SK-N-SH (cell line): ENCODE data around the gene CLIC4. TPM values are rescaled to one million over a fixed set of nuclear protein-coding genes. Genes with fewer than 3 reads are reported as not detected.

Source experiments
- CTCF ChIA-PET: fragments of 300-600, 350-600 bp; formaldehyde crosslinking; extraction: SDS; loops from one replicate; lab custom pipeline; 2021; lab: Yijun Ruan, JAX
- POLR2A ChIA-PET: fragments of 350-600 bp; sonication (Branson Sonifier 250); formaldehyde crosslinking; extraction: SDS; loops from one replicate; lab custom pipeline; 2020; ENCODE audit warnings: antibody characterized with exemption, inconsistent platforms; lab: Yijun Ruan, JAX
- DNase-seq: peaks from one replicate; pipeline ENCODE4 v3.0.0; 2012
- H2AFZ ChIP-seq: fragments of 200-600 bp; sonication (generic); 2 replicates; pipeline ENCODE4 v1.8.1; 2016; ENCODE audit warnings: antibody characterized with exemption, mild to moderate bottlenecking, low read depth
- H3F3A ChIP-seq: fragments of 200-600 bp; sonication (generic); replicated peaks from 2 replicates; pipeline ENCODE3; 2016; ENCODE audit warnings: antibody characterized with exemption, mild to moderate bottlenecking; ENCODE audit not compliant: insufficient read depth
- H3K27ac ChIP-seq, 2 experiments: fragments of 200-500 bp in 1 of 2; fragments of 200-600 bp in 1 of 2; sonication (Bioruptor generic) in 1 of 2; sonication (generic), shearing (Covaris generic) in 1 of 2; 2 replicates each; pipeline versions ENCODE4 v1.5.1 to v1.6.1; 2014 to 2016; ENCODE audit warnings: low read depth in 2 of 2, inconsistent platforms in 1 of 2, low read length in 1 of 2, mild to moderate bottlenecking in 1 of 2, mixed read lengths in 1 of 2
- H3K27me3 ChIP-seq: fragments of 200-600 bp; sonication (generic), shearing (Covaris generic); 2 replicates; pipeline ENCODE4 v1.6.1; 2016; ENCODE audit warnings: mixed run types; ENCODE audit not compliant: insufficient read depth
- H3K36me3 ChIP-seq, 2 experiments: fragments of 200-500 bp in 1 of 2; fragments of 200-600 bp in 1 of 2; sonication (Bioruptor generic) in 1 of 2; sonication (generic) in 1 of 2; replicated peaks in 1 of 2; 2 replicates each; pipeline versions ENCODE3 to v1.5.1; 2014 to 2016; ENCODE audit warnings: low read length in 1 of 2, mild to moderate bottlenecking in 1 of 2; ENCODE audit not compliant: insufficient read depth in 2 of 2, control insufficient read depth in 1 of 2
- H3K4me1 ChIP-seq, 2 experiments: fragments of 200-500 bp in 1 of 2; fragments of 200-600 bp in 1 of 2; sonication (Bioruptor generic) in 1 of 2; sonication (generic), shearing (Covaris generic) in 1 of 2; 2 replicates each; pipeline versions ENCODE4 v1.5.1 to v1.6.1; 2014 to 2016; ENCODE audit warnings: low read depth in 1 of 2, low read length in 1 of 2, mixed run types in 1 of 2; ENCODE audit not compliant: insufficient read depth in 2 of 2, control insufficient read depth in 1 of 2
- H3K4me2 ChIP-seq: fragments of 200-600 bp; sonication (generic), shearing (Covaris generic); 2 replicates; pipeline ENCODE4 v1.6.1; 2017; ENCODE audit warnings: mixed run types
- H3K4me3 ChIP-seq, 2 experiments: fragments of 200-500 bp in 1 of 2; fragments of 200-600 bp in 1 of 2; sonication (Bioruptor generic) in 1 of 2; sonication (generic), shearing (Covaris generic) in 1 of 2; 2 replicates each; pipeline versions ENCODE4 v1.5.1 to v1.8.1; 2014 to 2016; ENCODE audit warnings: low read depth in 2 of 2, inconsistent platforms in 1 of 2, low read length in 1 of 2, mild to moderate bottlenecking in 1 of 2, mixed read lengths in 1 of 2, moderate library complexity in 1 of 2
- H3K79me2 ChIP-seq: fragments of 200-600 bp; sonication (generic); 2 replicates; pipeline ENCODE4 v1.8.1; 2017; ENCODE audit warnings: mild to moderate bottlenecking; ENCODE audit not compliant: insufficient read depth
- H3K9ac ChIP-seq: fragments of 200-600 bp; sonication (generic); 2 replicates; pipeline ENCODE4 v1.6.1; 2017; ENCODE audit warnings: mixed run types
- H3K9me2 ChIP-seq: fragments of 200-600 bp; sonication (generic); 2 replicates; pipeline ENCODE4 v1.6.1; 2017; ENCODE audit warnings: mixed run types
- H3K9me3 ChIP-seq: fragments of 200-600 bp; sonication (generic); 2 replicates; pipeline ENCODE4 v1.6.1; 2017; ENCODE audit warnings: mixed run types, mild to moderate bottlenecking, moderate library complexity
- H4K20me1 ChIP-seq: fragments of 200-600 bp; sonication (generic); 2 replicates; pipeline ENCODE4 v1.6.1; 2017; ENCODE audit warnings: mild to moderate bottlenecking, mixed run types; ENCODE audit not compliant: insufficient read depth
- CHD2 ChIP-seq: fragments of 150-350 bp; IDR thresholded peaks from 2 replicates; pipeline ENCODE4 v1.6.1; 2018; ENCODE audit warnings: low read length; ENCODE audit not compliant: partially characterized antibody
- ELF1 ChIP-seq: IDR thresholded peaks from 2 replicates; pipeline ENCODE4 v1.4.0; 2012
- EP300 ChIP-seq, 2 experiments: IDR thresholded peaks; 2 replicates each; pipeline versions ENCODE4 v1.4.0 to v1.6.1; 2012; ENCODE audit warnings: borderline replicate concordance in 1 of 2, low read depth in 1 of 2, low read length in 1 of 2
- EZH2phosphoT487 ChIP-seq: fragments of 200-600 bp; sonication (generic); IDR thresholded peaks from 2 replicates; pipeline ENCODE4 v1.6.1; 2017; ENCODE audit warnings: low read depth, mixed run types, mild to moderate bottlenecking, antibody characterized with exemption, moderate library complexity, borderline replicate concordance
- FOSL2 ChIP-seq: IDR thresholded peaks from 2 replicates; pipeline ENCODE4 v1.4.0; 2012; ENCODE audit warnings: low read depth, mild to moderate bottlenecking, moderate library complexity, borderline replicate concordance
- FOXJ3 ChIP-seq: sonication (generic); formaldehyde crosslinking; IDR thresholded peaks from 2 replicates; pipeline ENCODE4 v1.5.1; 2020; ENCODE audit warnings: mild to moderate bottlenecking, missing genetic modification reagents
- FOXM1 ChIP-seq: IDR thresholded peaks from 2 replicates; pipeline ENCODE4 v1.4.0; 2012; ENCODE audit warnings: low read depth, mild to moderate bottlenecking
- GABPA ChIP-seq: IDR thresholded peaks from 2 replicates; pipeline ENCODE4 v1.4.0; 2012; ENCODE audit warnings: low read depth, mild to moderate bottlenecking
- SIN3A ChIP-seq: IDR thresholded peaks from 2 replicates; pipeline ENCODE4 v1.6.1; 2012; ENCODE audit warnings: low read depth, mild to moderate bottlenecking, low read length, moderate library complexity, borderline replicate concordance
- TAF1 ChIP-seq: IDR thresholded peaks from 2 replicates; pipeline ENCODE4 v1.6.1; 2012; ENCODE audit warnings: low read depth, mild to moderate bottlenecking, low read length, moderate library complexity, borderline replicate concordance
- TCF12 ChIP-seq: IDR thresholded peaks from 2 replicates; pipeline ENCODE4 v1.4.0; 2012
- YY1 ChIP-seq: IDR thresholded peaks from 2 replicates; pipeline ENCODE4 v1.4.0; 2012; ENCODE audit warnings: low read depth, mild to moderate bottlenecking
- WGBS: methylation state at CpG from one replicate; pipeline ENCODE4 v1.1.6; 2017; ENCODE audit warnings: low lambda C conversion rate; 5-methylcytosine and 5-hydroxymethylcytosine counted together
- polyA plus RNA-seq, 3 experiments: library from polyadenylated mRNA; depleted of rRNA; stranded (reverse); fragments of >200 nt; gene quantifications; 2 replicates each; pipeline ENCODE4 v1.2.3, GENCODE V29; 2012
- TF ChIP-seq, protein P1 (sequence below): IDR thresholded peaks from 2 replicates; pipeline ENCODE4; 2012
- TF ChIP-seq, protein P2 (sequence below): IDR thresholded peaks from 2 replicates; pipeline ENCODE4 v1.4.0; 2012; ENCODE audit warnings: low read depth
- TF ChIP-seq, protein P3 (sequence below): IDR thresholded peaks from 2 replicates; pipeline ENCODE4 v1.6.1; 2012; ENCODE audit warnings: mild to moderate bottlenecking, low read depth, low read length, moderate library complexity
- TF ChIP-seq, protein P4 (sequence below): IDR thresholded peaks from 2 replicates; pipeline ENCODE4 v1.4.0; 2012; ENCODE audit warnings: low read depth, borderline replicate concordance
- TF ChIP-seq, protein P5 (sequence below): fragments of 150-350 bp; IDR thresholded peaks from 2 replicates; pipeline ENCODE4 v1.6.1; 2016; ENCODE audit warnings: mild to moderate bottlenecking, low read depth, low read length

CLIC4 gene
- polyA plus RNA-seq, 1 of the 3 experiments (the other 2 are of a cell fraction) = 66.4 TPM

DNA sequence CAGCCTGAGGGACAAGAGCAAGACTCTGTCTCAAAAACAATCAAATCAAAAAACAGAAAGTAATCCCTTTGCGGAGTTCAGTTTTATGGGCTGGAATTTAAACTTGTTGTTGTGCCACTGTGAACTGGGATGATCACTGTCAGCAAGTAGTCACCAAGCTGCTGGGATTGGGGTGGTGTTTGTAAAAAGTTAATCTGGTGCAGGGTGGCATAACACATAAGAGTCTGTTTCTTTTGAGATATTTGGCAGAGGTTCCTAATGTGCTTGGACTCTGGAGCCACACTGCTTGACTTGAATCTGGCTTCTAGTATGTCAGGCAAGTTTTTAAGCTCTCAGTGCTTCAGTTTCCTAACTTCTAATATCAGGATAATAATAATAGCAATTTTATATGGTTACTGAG is 6.6 kb downstream of the CLIC4 start:
- Histone ChIP-seq H3K9me2 (no peaks in the 10 kb centered on the region), H3F3A (peaks cover 22% of the 10 kb centered on the region), H3K36me3 (peaks cover 0 to 13% of the 10 kb centered on the region in 2 experiments), H3K9me3 (no peaks in the 10 kb centered on the region), H3K9ac (no peak overlapping the region), H3K27ac (no peak overlapping the region), H2AFZ (no peak overlapping the region), H3K79me2 (peaks cover 100% of the 10 kb centered on the region), H3K4me1 (peaks cover 3 to 35% of the 10 kb centered on the region in 2 experiments; a peak in 2 of 4 replicates), H3K4me3 (no peak overlapping the region), H3K4me2 (peak overlapping the region; percentile 37; the same call in 1 of the 2 replicates), H4K20me1 (peaks cover 92% of the 10 kb centered on the region), H3K27me3 (no peaks in the 10 kb centered on the region)
- CTCF ChIA-PET = interaction anchor here (0.6 to 2.1 kb wide), 3 partner anchors 63 to 192 kb away, joined by 3 to 6 read pairs (median 5); no protein-coding TSS in a partner anchor
- no peak for TF ChIP-seq YY1
- no peak for TF ChIP-seq EP300 (IDR thresholded peaks at IDR 0.05; ENCODE audit: borderline replicate concordance in 1 of 2, low read depth in 1 of 2, low read length in 1 of 2)
- TF ChIP-seq FOXJ3 (CRISPR knock-in tag) = no peak
- TF ChIP-seq EZH2phosphoT487 = no peak
- no peak for TF ChIP-seq FOSL2
- TF ChIP-seq TCF12 = no peak
- TF ChIP-seq FOXM1 = no peak
- no peak for TF ChIP-seq SIN3A
- TF ChIP-seq, protein P1, sequence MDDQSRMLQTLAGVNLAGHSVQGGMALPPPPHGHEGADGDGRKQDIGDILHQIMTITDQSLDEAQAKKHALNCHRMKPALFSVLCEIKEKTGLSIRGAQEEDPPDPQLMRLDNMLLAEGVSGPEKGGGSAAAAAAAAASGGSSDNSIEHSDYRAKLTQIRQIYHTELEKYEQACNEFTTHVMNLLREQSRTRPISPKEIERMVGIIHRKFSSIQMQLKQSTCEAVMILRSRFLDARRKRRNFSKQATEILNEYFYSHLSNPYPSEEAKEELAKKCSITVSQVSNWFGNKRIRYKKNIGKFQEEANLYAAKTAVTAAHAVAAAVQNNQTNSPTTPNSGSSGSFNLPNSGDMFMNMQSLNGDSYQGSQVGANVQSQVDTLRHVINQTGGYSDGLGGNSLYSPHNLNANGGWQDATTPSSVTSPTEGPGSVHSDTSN = no peak
- no peak for DNase-seq
- POLR2A ChIA-PET = no interaction called here
- 100% methylated on average over 1 of the region's 1 CpG for WGBS

DNA sequence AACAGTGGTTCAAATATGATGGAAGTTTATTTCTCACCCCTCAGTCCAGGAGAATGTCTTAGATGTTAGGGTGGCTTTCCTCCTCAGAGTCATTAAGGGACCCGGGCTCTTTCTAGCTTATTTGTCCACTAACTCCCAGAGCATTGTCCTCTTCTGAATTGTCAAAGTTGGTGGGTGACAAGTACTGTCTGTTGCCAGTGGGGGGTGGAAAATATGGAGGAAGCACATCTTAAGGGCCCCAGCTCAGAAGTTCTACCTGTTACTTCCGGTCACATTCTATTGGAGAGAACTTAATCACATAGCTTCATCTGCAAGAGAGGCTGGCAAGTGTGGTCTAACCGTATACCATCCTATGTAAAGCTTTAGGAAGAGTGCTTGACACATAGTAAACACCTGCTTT is 7.1 kb downstream of the CLIC4 start:
- no peaks in the 10 kb centered on the region for H3K9me3 ChIP-seq
- DNase-seq = no peak
- H3K79me2 ChIP-seq = peaks cover 100% of the 10 kb centered on the region
- H3K4me3 ChIP-seq = no peak overlapping the region
- ChIA-PET POLR2A (no interaction called here), CTCF (interaction anchor here (1.9 to 2.1 kb wide), 2 partner anchors 64 to 78 kb away, joined by 5 to 6 read pairs; no protein-coding TSS in a partner anchor)
- H2AFZ ChIP-seq = no peak overlapping the region
- H3F3A ChIP-seq = peaks cover 22% of the 10 kb centered on the region
- 92% methylated on average over 3 of the region's 3 CpGs for WGBS
- H3K4me1 ChIP-seq = peaks cover 3 to 35% of the 10 kb centered on the region in 2 experiments; a peak in 2 of 4 replicates
- H3K36me3 ChIP-seq = peaks cover 0 to 13% of the 10 kb centered on the region in 2 experiments
- H3K9me2 ChIP-seq = no peaks in the 10 kb centered on the region
- H3K4me2 ChIP-seq = 0 out of 2 replicates have a peak overlapping the region, but pooled peaks have one; percentile 37
- no peak overlapping the region for H3K9ac ChIP-seq
- H3K27ac ChIP-seq = no peak overlapping the region
- no peaks in the 10 kb centered on the region for H3K27me3 ChIP-seq
- H4K20me1 ChIP-seq = peaks cover 97% of the 10 kb centered on the region
- TF ChIP-seq CHD2 (no peak), GABPA (no peak), ELF1 (no peak), FOXJ3 (CRISPR knock-in tag) (no peak), TAF1 (no peak), TCF12 (no peak), FOSL2 (no peak)
- TF ChIP-seq, protein P1 = no peak
- TF ChIP-seq, protein P2, sequence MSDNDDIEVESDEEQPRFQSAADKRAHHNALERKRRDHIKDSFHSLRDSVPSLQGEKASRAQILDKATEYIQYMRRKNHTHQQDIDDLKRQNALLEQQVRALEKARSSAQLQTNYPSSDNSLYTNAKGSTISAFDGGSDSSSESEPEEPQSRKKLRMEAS = no peak
- TF ChIP-seq, protein P3, sequence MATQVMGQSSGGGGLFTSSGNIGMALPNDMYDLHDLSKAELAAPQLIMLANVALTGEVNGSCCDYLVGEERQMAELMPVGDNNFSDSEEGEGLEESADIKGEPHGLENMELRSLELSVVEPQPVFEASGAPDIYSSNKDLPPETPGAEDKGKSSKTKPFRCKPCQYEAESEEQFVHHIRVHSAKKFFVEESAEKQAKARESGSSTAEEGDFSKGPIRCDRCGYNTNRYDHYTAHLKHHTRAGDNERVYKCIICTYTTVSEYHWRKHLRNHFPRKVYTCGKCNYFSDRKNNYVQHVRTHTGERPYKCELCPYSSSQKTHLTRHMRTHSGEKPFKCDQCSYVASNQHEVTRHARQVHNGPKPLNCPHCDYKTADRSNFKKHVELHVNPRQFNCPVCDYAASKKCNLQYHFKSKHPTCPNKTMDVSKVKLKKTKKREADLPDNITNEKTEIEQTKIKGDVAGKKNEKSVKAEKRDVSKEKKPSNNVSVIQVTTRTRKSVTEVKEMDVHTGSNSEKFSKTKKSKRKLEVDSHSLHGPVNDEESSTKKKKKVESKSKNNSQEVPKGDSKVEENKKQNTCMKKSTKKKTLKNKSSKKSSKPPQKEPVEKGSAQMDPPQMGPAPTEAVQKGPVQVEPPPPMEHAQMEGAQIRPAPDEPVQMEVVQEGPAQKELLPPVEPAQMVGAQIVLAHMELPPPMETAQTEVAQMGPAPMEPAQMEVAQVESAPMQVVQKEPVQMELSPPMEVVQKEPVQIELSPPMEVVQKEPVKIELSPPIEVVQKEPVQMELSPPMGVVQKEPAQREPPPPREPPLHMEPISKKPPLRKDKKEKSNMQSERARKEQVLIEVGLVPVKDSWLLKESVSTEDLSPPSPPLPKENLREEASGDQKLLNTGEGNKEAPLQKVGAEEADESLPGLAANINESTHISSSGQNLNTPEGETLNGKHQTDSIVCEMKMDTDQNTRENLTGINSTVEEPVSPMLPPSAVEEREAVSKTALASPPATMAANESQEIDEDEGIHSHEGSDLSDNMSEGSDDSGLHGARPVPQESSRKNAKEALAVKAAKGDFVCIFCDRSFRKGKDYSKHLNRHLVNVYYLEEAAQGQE = no peak
- TF ChIP-seq, protein P4, sequence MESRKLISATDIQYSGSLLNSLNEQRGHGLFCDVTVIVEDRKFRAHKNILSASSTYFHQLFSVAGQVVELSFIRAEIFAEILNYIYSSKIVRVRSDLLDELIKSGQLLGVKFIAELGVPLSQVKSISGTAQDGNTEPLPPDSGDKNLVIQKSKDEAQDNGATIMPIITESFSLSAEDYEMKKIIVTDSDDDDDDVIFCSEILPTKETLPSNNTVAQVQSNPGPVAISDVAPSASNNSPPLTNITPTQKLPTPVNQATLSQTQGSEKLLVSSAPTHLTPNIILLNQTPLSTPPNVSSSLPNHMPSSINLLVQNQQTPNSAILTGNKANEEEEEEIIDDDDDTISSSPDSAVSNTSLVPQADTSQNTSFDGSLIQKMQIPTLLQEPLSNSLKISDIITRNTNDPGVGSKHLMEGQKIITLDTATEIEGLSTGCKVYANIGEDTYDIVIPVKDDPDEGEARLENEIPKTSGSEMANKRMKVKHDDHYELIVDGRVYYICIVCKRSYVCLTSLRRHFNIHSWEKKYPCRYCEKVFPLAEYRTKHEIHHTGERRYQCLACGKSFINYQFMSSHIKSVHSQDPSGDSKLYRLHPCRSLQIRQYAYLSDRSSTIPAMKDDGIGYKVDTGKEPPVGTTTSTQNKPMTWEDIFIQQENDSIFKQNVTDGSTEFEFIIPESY = no peak
- TF ChIP-seq, protein P5, sequence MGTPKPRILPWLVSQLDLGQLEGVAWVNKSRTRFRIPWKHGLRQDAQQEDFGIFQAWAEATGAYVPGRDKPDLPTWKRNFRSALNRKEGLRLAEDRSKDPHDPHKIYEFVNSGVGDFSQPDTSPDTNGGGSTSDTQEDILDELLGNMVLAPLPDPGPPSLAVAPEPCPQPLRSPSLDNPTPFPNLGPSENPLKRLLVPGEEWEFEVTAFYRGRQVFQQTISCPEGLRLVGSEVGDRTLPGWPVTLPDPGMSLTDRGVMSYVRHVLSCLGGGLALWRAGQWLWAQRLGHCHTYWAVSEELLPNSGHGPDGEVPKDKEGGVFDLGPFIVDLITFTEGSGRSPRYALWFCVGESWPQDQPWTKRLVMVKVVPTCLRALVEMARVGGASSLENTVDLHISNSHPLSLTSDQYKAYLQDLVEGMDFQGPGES = no peak
